Mucosa of rectum (tissue), 2 donors: ENCODE data around the gene POLE.

ENCODE experiments used
- H3K27ac ChIP-seq, 2 donors: one replicate each; pipeline ENCODE4 v1.7.0; 2013; ENCODE audit warnings: inconsistent platforms in 2 of 2, low read depth in 2 of 2, low read length in 2 of 2
- H3K27me3 ChIP-seq, 2 donors: one replicate each; pipeline ENCODE4 v1.7.0; 2013; ENCODE audit warnings: low read length in 2 of 2; ENCODE audit not compliant: control insufficient read depth in 2 of 2, insufficient read depth in 2 of 2
- H3K36me3 ChIP-seq, 2 donors: one replicate each; pipeline ENCODE4 v1.7.0; 2013; ENCODE audit warnings: low read length in 2 of 2; ENCODE audit not compliant: control insufficient read depth in 2 of 2, insufficient read depth in 2 of 2
- H3K4me1 ChIP-seq, 2 donors: one replicate each; pipeline ENCODE4 v1.7.0; 2013; ENCODE audit warnings: low read length in 2 of 2, mild to moderate bottlenecking in 1 of 2; ENCODE audit not compliant: control insufficient read depth in 2 of 2, insufficient read depth in 2 of 2
- H3K4me3 ChIP-seq, 2 donors: one replicate each; pipeline ENCODE4 v1.7.0; 2013; ENCODE audit warnings: low read length in 2 of 2
- H3K9ac ChIP-seq, 2 donors: one replicate each; pipeline ENCODE4 v1.7.0; 2013; ENCODE audit warnings: low read length in 2 of 2, low read depth in 1 of 2, mild to moderate bottlenecking in 1 of 2
- H3K9me3 ChIP-seq, 2 donors: one replicate each; pipeline ENCODE4 v1.7.0; 2013; ENCODE audit warnings: low read length in 2 of 2; ENCODE audit not compliant: control insufficient read depth in 2 of 2
- donor health status: healthy.
- donor health status: Normal muscosa, but diverticular disease.

The POLE gene

DNA sequence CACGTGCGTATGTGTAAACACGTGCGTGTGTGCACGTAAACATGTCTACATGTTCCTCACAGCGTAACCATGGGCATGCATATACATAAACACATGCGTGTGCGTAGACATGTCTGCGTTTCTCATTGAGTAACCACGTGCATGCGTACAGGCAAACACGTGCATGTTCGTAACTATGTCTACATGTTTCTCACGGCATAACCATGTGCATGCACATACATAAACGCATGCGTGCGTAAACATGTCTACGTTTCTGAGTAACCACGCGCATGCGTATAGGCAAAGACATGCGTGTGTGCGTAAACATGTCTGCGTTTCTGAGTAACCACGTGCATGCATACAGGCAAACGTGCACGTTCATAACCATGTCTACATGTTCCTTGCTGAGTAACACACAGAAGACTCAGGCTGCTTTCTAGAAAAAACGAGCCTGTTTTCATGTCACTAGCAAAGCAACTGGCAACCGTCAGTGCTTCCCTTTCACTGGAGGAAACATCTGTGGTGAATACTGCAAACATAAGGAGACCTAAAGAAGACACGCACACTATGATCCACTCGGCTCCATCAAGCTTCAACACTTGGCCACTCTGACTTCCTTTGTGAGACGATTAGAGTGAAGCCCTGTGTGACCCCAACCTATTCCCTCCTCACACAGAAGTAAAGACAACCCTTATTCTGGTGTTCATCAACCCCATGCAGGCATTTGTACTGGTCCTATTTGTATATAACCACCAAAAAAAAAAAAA lies 28.8 kb downstream of the POLE start:
- Histone ChIP-seq H3K9ac (no peak overlapping the region), H3K27ac (no peak overlapping the region), H3K36me3 (peaks cover 56 to 79% of the 10 kb centered on the region in 2 donors), H3K4me3 (no peak overlapping the region), H3K9me3 (no peaks in the 10 kb centered on the region), H3K27me3 (no peaks in the 10 kb centered on the region), H3K4me1 (no peaks in the 10 kb centered on the region)

GRCh38 chr12:132657004-132657727 lies 30.0 kb downstream of the POLE start:
- no peak overlapping the region for H3K27ac ChIP-seq

GRCh38 chr12:132653567-132654290 lies 33.4 kb downstream of the POLE start:
- H3K36me3 ChIP-seq: peaks cover 33 to 61% of the 10 kb centered on the region in 2 donors
- H3K9ac ChIP-seq: no peak overlapping the region
- no peaks in the 10 kb centered on the region for H3K27me3 ChIP-seq
- H3K4me3 ChIP-seq: no peak overlapping the region
- H3K27ac ChIP-seq: no peak overlapping the region
- peaks cover 4 to 14% of the 10 kb centered on the region in 2 donors for H3K4me1 ChIP-seq
- no peaks in the 10 kb centered on the region for H3K9me3 ChIP-seq

More at GRCh38 chr12:132657004-132657727, 30.0 kb downstream of the POLE start:
- no peaks in the 10 kb centered on the region for H3K9me3 ChIP-seq
- no peak overlapping the region for H3K4me3 ChIP-seq
- peaks cover 48 to 73% of the 10 kb centered on the region in 2 donors for H3K36me3 ChIP-seq
- no peaks in the 10 kb centered on the region for H3K4me1 ChIP-seq
- H3K9ac ChIP-seq: no peak overlapping the region
- H3K27me3 ChIP-seq: no peaks in the 10 kb centered on the region

DNA sequence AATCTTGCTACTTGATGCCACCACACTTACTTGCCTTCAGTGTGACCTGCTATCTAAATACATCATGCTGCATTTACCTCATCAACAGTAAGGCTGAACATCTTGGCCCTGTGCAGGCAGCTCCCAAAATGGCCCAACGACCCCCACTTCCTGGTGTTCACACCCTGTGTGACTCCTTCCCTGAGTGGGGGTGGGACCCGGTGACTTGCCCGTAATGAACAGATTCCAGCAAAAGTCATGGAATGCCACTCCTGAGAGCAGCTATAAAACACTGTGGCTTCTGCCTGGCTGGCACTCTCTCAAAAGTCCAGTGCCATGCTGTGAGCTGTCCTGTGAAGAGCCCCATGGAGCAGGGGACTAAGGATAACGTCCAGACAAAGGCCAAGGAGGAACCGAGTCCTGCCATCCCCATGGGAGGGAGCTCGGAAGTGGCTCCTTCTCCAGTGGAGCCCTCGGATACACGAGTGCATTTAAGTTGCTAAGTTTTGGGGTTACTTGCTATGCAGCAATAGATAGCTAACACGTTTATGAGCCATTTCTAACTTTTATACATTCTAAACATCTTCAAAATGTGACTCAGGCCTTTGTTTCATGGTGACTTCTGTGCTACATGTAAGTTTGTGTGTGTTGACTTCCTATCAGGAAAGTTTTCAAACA lies 35.6 kb downstream of the POLE start:
- peaks cover 28 to 53% of the 10 kb centered on the region in 2 donors for H3K36me3 ChIP-seq
- no peak overlapping the region for H3K27ac ChIP-seq

GRCh38 chr12:132649226-132649945 lies 37.8 kb downstream of the POLE start:
- peaks cover 32 to 47% of the 10 kb centered on the region in 2 donors for H3K36me3 ChIP-seq
- peak overlapping the region in 1 of 2 donors; percentile 40 for H3K4me3 ChIP-seq
- peak overlapping the region; percentile 67 to 68 for H3K27ac ChIP-seq
- peaks cover 4 to 19% of the 10 kb centered on the region in 2 donors for H3K4me1 ChIP-seq
- no peaks in the 10 kb centered on the region for H3K9me3 ChIP-seq
- H3K27me3 ChIP-seq: no peaks in the 10 kb centered on the region
- peak overlapping the region in 1 of 2 donors; percentile 19 for H3K9ac ChIP-seq

More for the DNA sequence above, 35.6 kb downstream of the POLE start:
- H3K4me3 ChIP-seq: no peak overlapping the region
- H3K27me3 ChIP-seq: no peaks in the 10 kb centered on the region
- no peaks in the 10 kb centered on the region for H3K9me3 ChIP-seq
- no peak overlapping the region for H3K9ac ChIP-seq
- H3K4me1 ChIP-seq: peaks cover 4 to 19% of the 10 kb centered on the region in 2 donors

GRCh38 chr12:132648616-132649225 lies 38.4 kb downstream of the POLE start:
- Histone ChIP-seq H3K9ac (no peak overlapping the region), H3K27me3 (no peaks in the 10 kb centered on the region), H3K4me1 (peaks cover 4 to 19% of the 10 kb centered on the region in 2 donors), H3K9me3 (no peaks in the 10 kb centered on the region), H3K27ac (peak overlapping the region in 1 of 2 donors; percentile 68), H3K36me3 (peaks cover 34 to 49% of the 10 kb centered on the region in 2 donors), H3K4me3 (peak overlapping the region in 1 of 2 donors; percentile 40)

DNA sequence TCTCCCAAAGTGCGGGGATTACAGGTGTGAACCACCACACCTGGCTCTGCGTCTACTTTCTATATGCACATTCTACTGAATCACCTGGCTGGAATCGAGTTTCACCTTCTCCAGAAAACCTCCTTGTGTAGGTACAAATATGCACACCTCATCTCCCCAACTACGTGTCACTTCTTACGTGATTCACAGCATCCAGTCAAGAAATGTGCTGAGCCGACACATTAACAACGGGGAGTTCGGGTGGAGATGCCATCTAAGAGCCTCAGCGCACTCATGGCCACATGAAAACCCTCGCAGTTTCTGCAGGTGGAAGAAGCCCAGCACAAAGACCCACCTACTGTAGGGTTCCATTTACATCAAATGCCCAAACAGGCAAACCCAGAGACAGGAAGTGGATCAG lies 39.3 kb downstream of the POLE start:
- Histone ChIP-seq H3K4me3 (no peak overlapping the region), H3K4me1 (peaks cover 4 to 19% of the 10 kb centered on the region in 2 donors), H3K27me3 (no peaks in the 10 kb centered on the region), H3K9me3 (no peaks in the 10 kb centered on the region), H3K9ac (no peak overlapping the region), H3K36me3 (peaks cover 42 to 55% of the 10 kb centered on the region in 2 donors), H3K27ac (no peak overlapping the region)

- no peak overlapping the region for H3K9ac ChIP-seq
- H3K36me3 ChIP-seq: peaks cover 48 to 60% of the 10 kb centered on the region in 2 donors
- H3K4me3 ChIP-seq: no peak overlapping the region
- H3K27ac ChIP-seq: no peak overlapping the region
- H3K27me3 ChIP-seq: no peaks in the 10 kb centered on the region
- no peaks in the 10 kb centered on the region for H3K9me3 ChIP-seq
- H3K4me1 ChIP-seq: peaks cover 4 to 19% of the 10 kb centered on the region in 2 donors
These were observed 40.3 kb downstream of the POLE start for GRCh38 chr12:132646850-132647249.
